ENCODE measurements around the gene ALAD. TPM values are rescaled to one million over a fixed set of nuclear protein-coding genes. Genes with fewer than 3 reads are reported as not detected.

Gene ALAD
- total and polyA plus RNA-seq, 9 of the 15 experiments (the other 6 are each of a cell fraction or from before 2014, with no cell fraction given), result 1.3 to 12.7 (median 6.8) TPM

- TF ChIP-seq CHD7 (IDR thresholded peaks at IDR 0.05; ENCODE audit: low read depth, low read length), result no peak
- no peak for TF ChIP-seq TFAM (CRISPR knock-in tag; conservative IDR thresholded peaks at IDR 0.05)
- TF ChIP-seq CBX1 (IDR thresholded peaks at IDR 0.05; ENCODE audit: low read depth), result no peak
- no peak for TF ChIP-seq SUPT5H (IDR thresholded peaks at IDR 0.05)
- no peak for TF ChIP-seq ZNF408 (CRISPR knock-in tag; IDR thresholded peaks at IDR 0.05; ENCODE audit: low read depth)
- TF ChIP-seq, protein P1, sequence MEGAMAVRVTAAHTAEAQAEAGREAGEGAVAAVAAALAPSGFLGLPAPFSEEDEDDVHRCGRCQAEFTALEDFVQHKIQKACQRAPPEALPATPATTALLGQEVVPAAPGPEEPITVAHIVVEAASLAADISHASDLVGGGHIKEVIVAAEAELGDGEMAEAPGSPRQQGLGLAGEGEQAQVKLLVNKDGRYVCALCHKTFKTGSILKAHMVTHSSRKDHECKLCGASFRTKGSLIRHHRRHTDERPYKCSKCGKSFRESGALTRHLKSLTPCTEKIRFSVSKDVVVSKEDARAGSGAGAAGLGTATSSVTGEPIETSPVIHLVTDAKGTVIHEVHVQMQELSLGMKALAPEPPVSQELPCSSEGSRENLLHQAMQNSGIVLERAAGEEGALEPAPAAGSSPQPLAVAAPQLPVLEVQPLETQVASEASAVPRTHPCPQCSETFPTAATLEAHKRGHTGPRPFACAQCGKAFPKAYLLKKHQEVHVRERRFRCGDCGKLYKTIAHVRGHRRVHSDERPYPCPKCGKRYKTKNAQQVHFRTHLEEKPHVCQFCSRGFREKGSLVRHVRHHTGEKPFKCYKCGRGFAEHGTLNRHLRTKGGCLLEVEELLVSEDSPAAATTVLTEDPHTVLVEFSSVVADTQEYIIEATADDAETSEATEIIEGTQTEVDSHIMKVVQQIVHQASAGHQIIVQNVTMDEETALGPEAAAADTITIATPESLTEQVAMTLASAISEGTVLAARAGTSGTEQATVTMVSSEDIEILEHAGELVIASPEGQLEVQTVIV (CRISPR knock-in tag; IDR thresholded peaks at IDR 0.05; ENCODE audit: borderline replicate concordance), result no peak
- TF ChIP-seq ARID4B (CRISPR knock-in tag; IDR thresholded peaks at IDR 0.05), result no peak
Observed at GRCh38 chr9:113368982-113369854, 31.9 kb downstream of the ALAD start (continued).
